HG02884 (cell line): ENCODE results near the gene CD2BP2.
"Not testable (repeated sequence)": the region's sequence is repeated elsewhere in the genome, so short reads cannot be mapped to it uniquely, and the experiment has no call there.

Experiments
- ATAC-seq: cut with Tn5 transposase; IDR thresholded peaks from one replicate; pipeline ENCODE4 v1.9.1; 2021; ENCODE audit warnings: mild to moderate bottlenecking, moderate library complexity; ENCODE audit not compliant: unreplicated experiment

CD2BP2 gene

DNA sequence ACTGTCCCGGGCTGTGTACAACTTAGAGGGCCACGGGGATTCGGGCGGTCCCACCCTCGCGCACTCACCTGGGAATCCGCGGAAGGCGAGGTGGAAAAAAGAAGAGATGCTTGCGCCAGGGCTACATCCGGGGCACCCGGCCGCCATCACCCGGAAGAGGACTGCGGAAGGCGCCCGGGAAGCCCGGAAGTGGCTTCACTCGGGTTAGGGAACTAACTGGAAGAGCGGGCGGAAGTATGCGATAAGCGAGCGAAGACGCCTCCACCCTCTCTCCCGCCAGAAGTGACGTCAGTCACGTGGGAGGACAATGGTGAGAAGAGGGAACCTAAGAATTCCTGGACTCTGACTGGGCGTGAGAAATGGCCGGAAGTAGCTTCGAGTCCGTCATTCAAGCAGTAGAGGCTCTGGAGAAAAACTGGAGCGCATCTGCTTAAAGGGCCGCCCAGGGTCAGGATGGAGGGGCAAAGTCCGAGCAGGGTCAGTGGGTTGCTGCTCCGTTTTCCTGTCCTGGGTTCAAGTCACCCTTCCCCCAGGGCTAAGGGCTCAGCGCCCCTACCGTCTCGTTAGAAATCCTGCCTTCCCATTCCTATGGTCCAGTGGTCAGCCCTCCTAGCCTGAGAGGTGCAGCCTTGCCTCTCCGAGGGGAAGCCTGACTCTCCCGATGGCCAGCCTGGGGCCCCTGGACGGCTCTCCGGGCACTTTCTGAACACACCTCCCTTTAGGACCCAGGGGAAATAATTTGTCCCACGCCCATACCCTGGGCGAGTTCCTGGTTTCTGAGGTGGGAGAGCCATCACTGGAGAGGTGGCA lies at the start of gene CD2BP2:
Gene CD2BP2, minus strand, starts transcription at position 165 of the 810 bp plus-strand sequence. CDS start 627 bp downstream, outside the sequence.
- peak; percentile 67 for ATAC-seq

GRCh38 chr16:30401768-30402425 lies 46.8 kb upstream of the CD2BP2 start:
- no peak for ATAC-seq

GRCh38 chr16:30399435-30400186 lies 44.5 kb upstream of the CD2BP2 start:
- ATAC-seq, result no peak

- ATAC-seq, result no peak
Observed at GRCh38 chr16:30398661-30399434, 43.7 kb upstream of the CD2BP2 start.

- no peak for ATAC-seq
Observed at GRCh38 chr16:30397776-30398660, 42.9 kb upstream of the CD2BP2 start.

DNA sequence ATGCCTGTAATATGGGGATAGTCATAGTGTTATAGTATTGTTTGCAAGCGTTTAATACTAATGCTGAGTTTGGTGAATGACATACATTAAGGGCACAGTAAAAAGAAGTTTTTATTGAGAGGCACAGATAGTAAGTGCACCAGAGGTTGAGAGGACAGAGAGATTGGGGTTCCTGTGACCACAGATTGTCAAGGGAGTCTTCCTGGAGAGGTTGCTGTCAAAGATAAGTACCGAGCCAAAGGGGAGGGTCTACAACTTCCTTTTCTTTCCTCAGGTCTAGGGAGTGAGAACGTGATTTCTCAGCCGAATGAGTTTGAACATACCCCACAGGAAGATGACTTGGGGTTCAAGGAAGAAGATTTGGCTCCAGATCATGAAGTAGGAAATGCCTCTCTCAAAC lies 41.9 kb upstream of the CD2BP2 start:
- no peak for ATAC-seq

- not testable (repeated sequence) for ATAC-seq
Observed at GRCh38 chr16:30396627-30397026, 41.5 kb upstream of the CD2BP2 start.

DNA sequence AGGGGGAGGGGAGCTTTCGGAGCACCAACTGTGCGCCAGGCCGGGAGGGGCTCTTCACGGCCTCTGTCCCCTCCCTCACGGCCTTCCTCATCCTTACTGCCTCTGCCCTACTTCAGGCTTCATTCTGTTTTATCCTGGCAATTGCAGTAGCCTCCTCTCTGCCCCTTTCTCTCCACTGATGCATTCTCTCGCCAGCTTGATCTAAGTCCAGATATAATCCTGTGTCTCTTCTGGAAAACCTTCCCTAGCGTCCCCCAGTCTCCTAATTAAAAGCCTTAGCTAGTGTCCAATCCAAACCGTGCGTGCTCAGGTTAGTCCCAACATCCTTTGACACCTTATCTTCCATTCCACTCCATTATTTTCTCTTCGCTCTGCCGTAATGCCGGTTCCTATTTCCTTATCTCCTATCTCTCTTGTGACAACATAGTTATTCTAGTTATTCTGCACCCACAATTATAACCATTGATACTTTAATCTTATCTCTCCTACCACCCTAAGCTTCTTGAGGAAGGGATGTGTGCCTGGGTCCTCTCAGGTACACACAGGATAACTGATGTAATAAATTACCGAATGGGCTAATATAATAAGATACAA lies 41.0 kb upstream of the CD2BP2 start:
- no peak for ATAC-seq

GRCh38 chr16:30395155-30395991 lies 40.3 kb upstream of the CD2BP2 start, which contains the start of gene ZNF48:
TSS of gene ZNF48 (plus strand) at chr16:30395420. CDS start at chr16:30395795, 375 bp downstream.
- peak; percentile 67 for ATAC-seq

- ATAC-seq, result no peak
Observed at GRCh38 chr16:30394592-30395154, 39.6 kb upstream of the CD2BP2 start.

- no peak for ATAC-seq
Observed at GRCh38 chr16:30383521-30383920, 28.4 kb upstream of the CD2BP2 start.

- no peak for ATAC-seq
Observed at GRCh38 chr16:30382111-30382881, 27.2 kb upstream of the CD2BP2 start, which contains the start of gene SEPTIN1. TSS of gene SEPTIN1 (minus strand) at chr16:30382561. CDS start at chr16:30382542, 19 bp downstream.

- ATAC-seq, result no peak
Observed at GRCh38 chr16:30381291-30382041, 26.4 kb upstream of the CD2BP2 start.

DNA sequence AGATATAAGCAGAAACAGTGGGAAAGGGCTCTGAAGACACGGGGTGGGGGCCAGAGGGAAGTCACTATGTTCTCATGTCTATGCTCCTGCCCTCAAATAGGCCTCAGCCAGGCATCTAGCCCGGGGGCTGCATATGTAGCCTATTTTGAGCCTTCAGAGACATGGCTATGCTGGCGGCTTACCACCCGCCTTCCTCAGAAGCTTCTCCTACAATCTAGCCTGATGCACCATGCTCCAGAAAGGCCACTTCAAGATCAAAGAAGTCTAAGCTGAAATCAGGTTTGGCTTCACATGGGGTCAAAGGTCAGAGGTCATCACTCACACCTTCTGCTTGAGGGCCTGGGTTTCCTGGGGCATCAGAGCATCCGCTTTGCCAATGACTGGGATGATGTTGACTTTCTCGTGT lies 25.7 kb upstream of the CD2BP2 start:
- ATAC-seq, result no peak

DNA sequence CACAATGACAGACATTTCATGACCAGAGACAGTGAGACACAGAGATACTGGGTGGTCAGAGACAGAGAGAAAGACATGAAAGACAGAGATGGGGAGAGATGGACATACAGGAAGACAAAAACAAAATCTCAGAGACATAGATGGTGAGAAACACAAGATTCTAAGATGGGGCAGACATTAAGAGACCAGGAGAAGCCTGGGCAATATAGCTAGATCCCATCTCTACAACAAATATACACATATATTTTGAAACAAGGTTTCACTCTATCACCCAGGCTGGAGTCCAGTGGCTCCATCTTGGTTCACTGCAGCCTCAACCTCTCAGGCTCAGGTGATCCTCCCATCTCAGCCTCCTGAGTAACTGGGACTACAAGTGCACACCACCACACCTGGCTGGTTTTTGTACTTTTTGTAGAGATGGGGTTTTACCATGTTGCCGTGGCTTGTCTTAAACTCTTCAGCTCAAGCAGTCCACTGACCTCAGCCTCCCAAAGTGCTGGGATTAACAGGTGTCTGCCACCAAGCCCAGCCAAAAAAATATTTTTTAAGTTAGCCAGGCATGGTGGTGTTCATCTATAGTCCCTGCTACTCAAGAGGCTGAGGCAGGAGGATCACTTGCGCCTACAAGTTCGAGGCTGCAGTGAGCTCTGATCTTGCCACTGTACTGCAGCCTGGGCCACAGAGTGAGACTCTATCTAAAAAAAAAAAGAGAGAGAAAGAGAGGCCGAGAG lies 25.1 kb upstream of the CD2BP2 start:
- ATAC-seq, result no peak
